Measurements from ENCODE around the gene LY6G6C. TPM values are rescaled to one million over a fixed set of nuclear protein-coding genes. Genes with fewer than 3 reads are reported as not detected.
A peak's percentile ranks its signal among the peaks of the same experiment; 100 is the strongest.

The LY6G6C gene
- total and polyA plus RNA-seq, 2 of the 13 experiments (the other 11 are each of a cell fraction or from before 2014, with no cell fraction given) = 0.15 TPM; not detected in 1

GRCh38 chr6:31680226-31681134, 41.1 kb downstream of the LY6G6C start, which contains the start of gene LY6G5C (continued):
- TF ChIP-seq ZNF609 (CRISPR knock-in tag; IDR thresholded peaks at IDR 0.05; ENCODE audit: borderline replicate concordance) (no peak), ZNF597 (CRISPR knock-in tag; IDR thresholded peaks at IDR 0.05) (no peak), NCOA2 (CRISPR knock-in tag; IDR thresholded peaks at IDR 0.05) (no peak), ZSCAN31 (CRISPR knock-in tag; IDR thresholded peaks at IDR 0.05; ENCODE audit: low read depth) (no peak), MYC (CRISPR knock-in tag; IDR thresholded peaks at IDR 0.05; ENCODE audit: borderline replicate concordance) (no peak), ZNF709 (CRISPR knock-in tag; IDR thresholded peaks at IDR 0.05) (no peak), ZNF841 (CRISPR knock-in tag; IDR thresholded peaks at IDR 0.05; ENCODE audit: borderline replicate concordance) (no peak), ATAD3A (CRISPR knock-in tag; IDR thresholded peaks at IDR 0.05) (no peak), PHF5A (CRISPR knock-in tag; IDR thresholded peaks at IDR 0.05; ENCODE audit: low read depth, unreplicated experiment) (no peak), ZNF383 (CRISPR knock-in tag; IDR thresholded peaks at IDR 0.05; ENCODE audit: borderline replicate concordance) (no peak), ZNF207 (IDR thresholded peaks at IDR 0.05; ENCODE audit: borderline replicate concordance) (no peak), ZSCAN25 (CRISPR knock-in tag; IDR thresholded peaks at IDR 0.05) (0 out of 2 replicates have a peak, but pooled peaks have one; percentile 12), SNAPC4 (CRISPR knock-in tag; IDR thresholded peaks at IDR 0.05) (no peak), ASH2L (IDR thresholded peaks at IDR 0.05; ENCODE audit: insufficient read length, low read depth, low read length) (peak; percentile 25), ZNF839 (CRISPR knock-in tag; IDR thresholded peaks at IDR 0.05; ENCODE audit: borderline replicate concordance) (no peak), ZNF317 (CRISPR knock-in tag; IDR thresholded peaks at IDR 0.05) (no peak), THYN1 (CRISPR knock-in tag; IDR thresholded peaks at IDR 0.05; ENCODE audit: borderline replicate concordance, low read depth) (no peak), ZNF160 (CRISPR knock-in tag; IDR thresholded peaks at IDR 0.05) (no peak)

Measured in HepG2 (cell line).